Stimulated activated CD8-positive, alpha-beta memory T cell treated with anti-CD3 and anti-CD28 coated beads, Interleukin-12 subunit alpha, Interleukin-12 subunit beta, amount 100 ng/mL, for 24 hours (primary cell): ENCODE measurements around the gene ISL2.

Experiments
- DNase-seq: peaks from one replicate; pipeline ENCODE4 v3.0.0-alpha.2; 2020; ENCODE audit errors: extremely low read depth

The ISL2 gene

DNA sequence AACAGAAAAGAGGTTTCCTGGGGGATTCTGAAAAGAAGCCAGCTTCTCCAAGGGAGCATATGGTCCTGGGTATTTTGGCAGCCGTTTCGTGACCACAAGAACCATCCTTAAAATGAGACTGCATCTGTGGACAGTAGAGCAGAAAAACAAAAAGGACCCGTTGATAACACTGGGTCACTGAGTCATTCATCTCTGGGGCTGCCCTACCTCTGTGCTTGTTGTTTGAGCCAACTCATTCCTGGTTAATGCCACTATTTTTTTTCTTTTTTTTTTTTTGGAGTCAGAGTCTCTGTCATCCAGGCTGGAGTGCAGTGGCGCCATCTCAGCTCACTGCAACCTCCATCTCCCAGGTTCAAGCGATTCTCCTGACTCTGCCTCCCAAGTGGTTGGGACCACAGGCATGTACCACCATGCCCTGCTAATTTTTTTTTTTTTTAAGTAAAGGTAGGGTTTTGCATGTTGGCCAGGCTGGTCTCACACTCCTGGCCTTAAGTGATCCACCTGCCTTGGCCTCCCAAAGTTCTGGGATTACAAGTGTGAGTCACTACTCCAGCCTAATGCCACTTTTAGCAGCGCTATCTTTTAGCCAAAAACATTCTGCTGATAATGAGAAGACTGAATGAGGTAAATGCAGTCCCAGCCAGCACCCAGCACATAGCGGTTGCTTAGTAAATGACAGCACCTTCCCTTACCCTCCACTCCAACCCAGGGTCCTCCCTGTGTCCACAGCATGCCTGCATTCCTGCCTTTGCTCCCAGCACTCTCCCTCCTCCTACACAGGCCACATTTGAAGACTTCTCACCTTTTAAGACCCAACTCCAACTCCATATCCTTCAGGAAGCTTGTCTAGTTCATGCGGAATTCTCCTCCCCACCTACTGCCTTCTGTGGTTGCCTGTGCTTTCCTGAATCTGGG lies 9.1 kb upstream of the ISL2 start:
- DNase-seq: no peak

DNA sequence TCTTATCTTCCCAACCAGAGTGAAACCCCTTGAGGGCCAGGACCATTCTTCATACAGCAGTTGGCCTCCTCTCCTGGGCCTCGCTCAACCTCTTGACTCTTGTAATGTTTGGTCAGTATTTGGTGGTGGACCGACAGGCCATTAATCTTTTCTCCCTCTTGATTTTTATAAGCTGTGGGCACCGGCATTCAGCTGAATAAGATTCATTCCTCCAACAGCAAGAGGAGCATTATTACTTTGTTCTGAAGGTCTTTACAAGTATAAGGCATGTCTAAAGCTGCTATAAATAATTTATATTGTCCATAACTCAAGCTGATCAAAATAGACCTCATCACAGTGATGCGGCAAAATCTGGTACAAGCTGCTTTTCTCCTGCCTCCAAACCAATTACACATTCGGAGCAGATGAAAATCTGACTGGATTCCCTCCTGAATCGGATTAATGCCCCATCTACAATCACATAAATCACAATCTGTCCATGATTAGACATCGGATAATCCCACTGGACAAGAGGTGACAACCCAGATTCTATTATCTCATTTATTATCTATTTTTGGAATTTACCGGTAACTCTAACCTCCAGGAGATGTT lies 8.4 kb upstream of the ISL2 start:
- no peak for DNase-seq

DNA sequence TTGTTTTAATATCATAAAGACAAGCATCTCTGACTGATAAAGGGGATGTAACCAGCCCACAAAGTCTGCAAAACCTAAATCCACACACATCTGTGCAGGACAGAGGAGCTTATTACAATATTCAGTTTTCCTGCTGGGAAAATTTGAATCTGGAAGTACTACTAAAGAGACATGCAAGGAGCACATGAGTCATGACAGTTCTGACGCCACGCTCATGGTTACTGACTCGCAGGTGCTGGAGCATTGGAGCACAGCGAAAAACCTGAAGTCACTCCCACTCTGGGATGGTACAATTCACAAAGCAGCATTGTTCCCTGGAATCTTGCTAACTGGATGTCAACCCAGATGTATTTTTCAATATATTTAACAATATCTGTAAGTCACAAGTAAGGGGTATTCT lies 7.6 kb upstream of the ISL2 start:
- no peak for DNase-seq

DNA sequence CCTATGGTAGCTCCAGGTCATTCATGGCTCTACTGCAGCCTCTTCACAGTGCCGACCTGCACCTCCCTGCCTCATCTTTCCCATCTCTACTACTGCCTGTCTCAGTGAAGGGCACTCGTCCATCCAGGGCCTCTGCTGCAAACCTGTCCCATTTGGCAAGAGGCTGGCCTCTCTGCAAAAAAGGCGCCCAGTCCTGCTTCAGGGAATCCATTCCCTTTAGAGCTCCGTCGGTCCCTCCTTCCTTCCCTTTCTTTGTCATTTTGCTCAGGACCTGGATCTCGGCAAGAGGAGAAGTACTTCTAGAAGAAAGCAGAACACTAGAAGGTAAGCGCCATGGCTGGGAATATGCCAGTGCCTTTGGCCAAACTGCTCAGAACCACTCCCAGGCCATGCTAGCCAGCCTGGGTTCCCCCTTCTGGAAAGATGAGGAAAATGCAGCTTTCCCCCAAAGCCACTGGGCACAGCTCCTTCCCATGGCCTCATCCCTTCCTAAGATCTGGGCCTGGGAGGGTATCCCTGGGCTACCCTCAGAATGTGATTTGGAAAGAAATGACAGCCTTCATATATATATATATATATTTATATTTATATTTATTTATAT lies 6.4 kb upstream of the ISL2 start:
- no peak for DNase-seq

DNA sequence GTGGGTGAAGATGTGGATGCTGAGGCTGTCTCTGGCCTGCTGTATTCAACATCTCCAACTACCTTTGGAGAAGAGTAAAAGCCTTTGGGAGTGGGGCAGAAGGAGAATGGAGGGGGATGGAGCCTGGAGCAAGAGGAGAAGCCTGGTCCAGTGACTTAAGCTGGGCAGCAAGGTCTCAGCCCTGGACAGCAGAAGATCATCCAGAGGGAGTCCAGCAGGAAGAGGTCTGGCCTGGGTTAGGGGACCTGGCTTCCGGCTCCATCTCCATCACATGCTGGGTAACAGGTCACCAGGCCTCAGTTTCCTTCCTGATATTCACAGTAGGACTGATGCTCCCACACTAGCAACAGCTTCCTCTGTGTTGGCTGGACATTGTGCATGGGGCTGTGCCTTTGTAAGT lies 3.8 kb upstream of the ISL2 start:
- DNase-seq: no peak

DNA sequence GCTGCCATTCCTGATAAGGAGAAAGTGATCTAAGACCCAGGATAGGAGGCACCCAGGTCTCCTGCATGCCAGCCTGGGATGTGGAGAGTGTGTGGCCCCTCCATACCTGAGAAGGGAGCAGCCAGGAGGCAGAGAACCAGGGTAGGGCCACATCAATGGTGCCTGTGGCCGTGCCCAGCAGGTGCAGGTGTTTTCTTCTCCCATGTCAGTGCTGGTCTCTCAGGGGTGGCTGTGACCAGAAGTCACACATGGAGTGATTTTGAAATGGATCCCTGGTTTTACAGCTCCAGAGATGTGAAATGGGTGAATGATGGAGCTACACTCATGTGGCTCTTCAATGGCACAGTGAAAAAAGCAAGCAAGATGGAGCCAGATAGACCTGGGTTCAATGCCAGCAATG lies 3.3 kb upstream of the ISL2 start:
- no peak for DNase-seq

DNA sequence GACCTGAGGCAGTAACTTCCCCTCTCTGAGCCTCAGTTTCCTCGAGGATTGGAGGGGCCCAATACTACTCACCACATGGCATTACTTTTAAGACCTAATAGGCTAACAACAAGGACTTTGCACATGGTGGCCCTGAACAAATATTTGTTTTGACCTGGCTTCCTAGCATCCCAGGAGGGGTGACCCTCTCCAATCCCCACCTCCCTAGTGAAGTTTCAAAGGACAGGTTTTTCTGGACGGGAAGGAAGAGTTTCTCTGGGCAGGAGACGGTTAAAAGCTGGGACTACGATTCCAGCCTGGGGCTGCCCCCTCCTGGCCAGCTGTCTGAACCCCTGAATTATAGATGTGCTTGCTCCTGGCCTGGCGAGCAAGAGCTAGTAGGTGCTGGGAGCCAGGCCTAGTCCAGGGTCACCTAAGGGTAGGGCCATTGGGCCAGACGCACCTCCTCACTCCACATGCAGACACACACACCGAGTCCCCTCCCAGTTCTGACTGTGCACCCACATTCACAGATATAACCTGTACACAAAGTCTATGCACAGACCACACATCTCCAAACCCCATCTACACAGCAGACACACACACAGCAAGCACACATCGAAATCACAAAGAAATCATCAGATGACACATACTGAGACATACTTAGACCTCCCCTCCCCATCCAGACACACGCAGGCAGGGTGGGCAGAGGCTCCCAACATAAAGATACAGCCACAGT lies 2.7 kb upstream of the ISL2 start:
- DNase-seq: no peak

DNA sequence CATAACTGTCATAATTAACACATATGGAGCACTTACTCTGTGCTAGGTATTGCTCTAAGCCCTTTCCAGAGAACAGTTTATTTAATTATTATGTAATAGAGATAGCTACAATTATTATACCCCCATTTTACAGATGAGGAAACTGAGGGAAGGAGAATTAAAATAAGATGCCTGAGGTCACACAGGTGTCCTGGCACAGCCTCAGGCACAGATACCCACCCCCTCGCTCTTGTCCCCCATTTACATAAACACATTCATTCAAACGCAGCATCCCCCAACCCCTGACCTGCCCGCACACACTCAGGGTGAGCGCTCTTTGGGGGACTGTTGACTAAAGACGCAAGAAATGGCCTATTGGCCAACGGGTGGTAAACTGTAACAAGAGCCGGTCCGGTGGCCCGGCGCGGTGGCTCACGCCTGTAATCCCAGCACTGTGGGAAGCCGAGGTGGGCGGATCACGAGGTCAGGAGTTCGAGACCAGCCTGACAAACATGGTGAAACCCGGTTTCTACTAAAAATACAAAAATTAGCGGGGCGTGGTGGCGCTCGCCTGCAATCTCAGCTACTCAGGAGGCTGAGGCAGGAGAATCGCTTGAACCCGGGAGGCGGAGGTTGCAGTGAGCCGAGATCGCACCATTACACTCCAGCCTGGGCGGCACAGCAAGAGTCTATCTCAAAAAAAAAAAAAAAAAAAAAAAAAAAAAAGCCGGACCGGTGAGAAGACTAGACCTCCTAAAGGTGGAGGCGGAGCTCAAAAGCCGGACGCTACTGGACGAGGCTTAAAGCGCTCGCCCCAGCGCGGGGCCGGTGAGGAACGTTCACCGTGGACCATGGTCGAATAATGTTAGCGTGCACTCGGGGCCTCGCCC lies 1.9 kb upstream of the ISL2 start:
- DNase-seq: no peak

DNA sequence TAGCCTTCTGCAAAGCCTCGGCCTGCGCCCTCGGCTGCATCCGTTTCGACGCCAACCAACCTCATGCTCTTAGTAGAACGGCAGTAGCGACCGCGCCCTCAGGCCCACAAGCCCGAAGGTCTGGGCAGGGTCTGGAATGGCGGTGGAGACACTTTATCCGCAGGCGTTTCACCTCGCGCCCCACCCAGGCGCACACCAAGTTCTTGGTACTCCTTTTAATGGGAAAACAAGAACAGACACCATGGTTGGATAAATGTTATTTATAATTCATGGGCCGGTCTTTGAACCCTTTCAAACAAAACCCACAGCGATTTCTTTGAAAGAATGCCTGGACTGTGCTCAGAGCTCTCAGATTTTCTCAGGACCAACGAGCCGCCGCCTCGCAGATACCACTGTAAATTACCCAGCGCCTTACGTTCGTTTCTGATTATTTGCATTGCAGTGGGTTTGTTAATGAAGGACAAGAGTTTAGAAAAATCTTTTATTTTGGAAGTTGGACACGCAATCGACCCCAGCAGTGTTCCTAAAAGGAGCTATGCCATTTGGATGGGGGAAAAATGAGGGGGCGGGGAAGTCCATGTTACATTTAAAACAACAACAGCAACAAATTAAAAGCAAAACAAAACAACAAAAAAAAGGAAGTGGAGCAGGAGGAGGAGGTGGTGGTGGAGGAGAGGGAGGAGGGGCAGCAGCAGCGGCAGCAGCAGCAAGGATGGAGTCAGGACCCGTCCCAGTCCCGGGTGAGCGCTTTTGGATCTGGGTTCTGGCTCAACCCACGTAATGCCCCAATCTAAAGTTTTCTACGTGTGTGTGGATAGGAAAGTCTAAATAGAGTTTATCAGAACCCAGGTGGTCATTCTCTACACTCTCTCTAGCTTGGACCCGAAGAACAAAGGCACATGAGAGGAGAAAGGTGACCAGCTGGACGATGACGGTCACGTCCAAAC lies 993 bp upstream of the ISL2 start:
- DNase-seq: no peak

DNA sequence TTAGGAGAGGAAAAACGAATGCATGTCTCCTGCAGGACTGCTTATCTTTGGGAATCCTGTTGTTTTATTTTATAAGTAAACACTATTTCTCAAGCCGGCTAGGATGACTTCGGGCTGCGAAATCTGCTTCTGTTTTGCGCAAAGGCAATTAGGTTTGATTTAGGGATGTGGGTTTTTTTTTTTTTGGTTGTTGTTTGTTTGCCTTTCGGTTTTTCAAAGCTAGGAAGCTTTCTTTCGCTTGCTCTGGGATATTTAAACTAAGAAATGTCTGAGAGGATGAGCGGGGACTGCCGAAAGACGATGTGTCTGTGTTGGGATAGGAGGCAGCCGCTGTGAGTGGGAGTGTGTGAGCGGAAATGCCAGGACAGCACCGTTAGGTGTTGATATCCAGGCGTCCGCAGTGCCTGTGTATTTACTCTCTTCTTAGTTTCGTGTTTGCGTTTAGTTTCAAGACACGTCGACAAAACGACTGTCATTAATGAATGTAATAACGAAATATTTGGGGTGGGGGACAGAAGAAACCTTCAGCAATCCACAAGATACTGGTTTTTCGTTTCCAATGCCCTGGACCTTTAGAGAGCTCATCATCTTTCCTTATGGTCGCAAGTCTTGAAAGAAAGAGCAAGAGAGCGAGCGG lies 604 bp downstream of the ISL2 start:
- DNase-seq: no peak

DNA sequence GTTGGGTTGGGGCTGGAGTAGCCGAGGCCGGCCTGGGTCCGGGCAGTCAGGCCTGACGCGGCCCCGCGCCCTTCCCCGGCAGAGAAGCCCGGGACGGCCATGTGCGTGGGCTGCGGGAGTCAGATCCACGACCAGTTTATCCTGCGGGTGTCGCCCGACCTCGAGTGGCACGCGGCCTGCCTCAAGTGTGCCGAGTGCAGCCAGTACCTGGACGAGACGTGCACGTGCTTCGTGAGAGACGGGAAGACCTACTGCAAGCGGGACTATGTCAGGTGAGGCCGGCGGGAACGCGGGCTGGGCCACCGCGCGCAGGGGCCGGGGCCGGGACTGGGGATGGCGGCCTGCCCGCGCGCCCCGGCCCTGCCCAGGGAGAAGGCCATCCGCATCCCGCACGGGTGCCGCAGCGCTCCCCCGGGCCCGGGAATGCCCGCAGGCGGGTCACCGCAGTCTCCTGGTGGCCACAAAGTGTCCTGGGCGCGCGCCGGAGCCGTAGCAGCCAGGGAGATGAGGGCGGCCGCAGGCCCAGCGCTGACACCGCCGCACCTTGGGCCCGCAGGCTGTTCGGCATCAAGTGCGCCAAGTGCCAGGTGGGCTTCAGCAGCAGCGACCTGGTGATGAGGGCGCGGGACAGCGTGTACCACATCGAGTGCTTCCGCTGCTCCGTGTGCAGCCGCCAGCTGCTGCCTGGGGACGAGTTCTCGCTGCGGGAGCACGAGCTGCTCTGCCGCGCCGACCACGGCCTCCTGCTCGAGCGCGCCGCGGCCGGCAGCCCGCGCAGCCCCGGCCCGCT lies 1.3 kb downstream of the ISL2 start:
- DNase-seq: no peak

DNA sequence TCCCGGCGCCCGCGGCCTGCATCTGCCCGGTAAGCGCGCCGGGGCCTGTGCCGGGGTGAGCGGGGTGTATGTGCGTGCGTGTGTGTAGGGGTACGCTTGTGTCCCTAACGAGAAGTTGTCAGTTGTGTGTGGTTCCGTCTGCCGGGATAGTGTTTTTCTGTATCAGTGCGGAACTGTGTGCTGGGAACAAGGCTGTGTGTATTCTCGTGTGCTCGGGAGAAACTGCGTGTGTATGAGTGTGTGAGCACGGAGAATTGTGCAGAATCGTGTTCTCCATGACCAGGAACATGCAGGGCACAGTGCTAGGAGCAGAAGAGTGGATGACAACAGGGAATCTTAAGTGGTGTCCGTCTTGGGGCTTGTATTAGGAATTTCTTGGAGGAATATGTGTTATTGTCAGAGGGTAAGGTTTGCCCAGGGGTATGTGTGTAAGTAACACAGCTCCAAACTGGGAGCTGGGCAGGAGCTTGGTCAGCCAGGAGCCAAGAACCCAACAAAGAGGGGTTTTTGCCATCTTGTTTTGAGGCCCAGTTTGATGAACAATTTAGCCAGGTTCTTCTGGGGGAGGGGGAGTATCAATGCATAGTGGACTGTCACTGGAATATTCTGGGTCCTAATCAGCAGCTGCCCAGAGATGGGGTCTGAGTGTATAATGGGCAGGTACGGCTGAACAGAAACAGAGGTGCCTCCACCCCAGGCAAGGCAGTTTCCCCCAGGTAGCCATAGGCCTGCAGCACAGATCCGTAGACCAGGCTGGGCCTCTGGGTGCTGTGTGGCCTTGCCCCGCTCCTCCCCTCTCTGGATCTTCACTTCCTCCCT lies 2.1 kb downstream of the ISL2 start:
- no peak for DNase-seq

DNA sequence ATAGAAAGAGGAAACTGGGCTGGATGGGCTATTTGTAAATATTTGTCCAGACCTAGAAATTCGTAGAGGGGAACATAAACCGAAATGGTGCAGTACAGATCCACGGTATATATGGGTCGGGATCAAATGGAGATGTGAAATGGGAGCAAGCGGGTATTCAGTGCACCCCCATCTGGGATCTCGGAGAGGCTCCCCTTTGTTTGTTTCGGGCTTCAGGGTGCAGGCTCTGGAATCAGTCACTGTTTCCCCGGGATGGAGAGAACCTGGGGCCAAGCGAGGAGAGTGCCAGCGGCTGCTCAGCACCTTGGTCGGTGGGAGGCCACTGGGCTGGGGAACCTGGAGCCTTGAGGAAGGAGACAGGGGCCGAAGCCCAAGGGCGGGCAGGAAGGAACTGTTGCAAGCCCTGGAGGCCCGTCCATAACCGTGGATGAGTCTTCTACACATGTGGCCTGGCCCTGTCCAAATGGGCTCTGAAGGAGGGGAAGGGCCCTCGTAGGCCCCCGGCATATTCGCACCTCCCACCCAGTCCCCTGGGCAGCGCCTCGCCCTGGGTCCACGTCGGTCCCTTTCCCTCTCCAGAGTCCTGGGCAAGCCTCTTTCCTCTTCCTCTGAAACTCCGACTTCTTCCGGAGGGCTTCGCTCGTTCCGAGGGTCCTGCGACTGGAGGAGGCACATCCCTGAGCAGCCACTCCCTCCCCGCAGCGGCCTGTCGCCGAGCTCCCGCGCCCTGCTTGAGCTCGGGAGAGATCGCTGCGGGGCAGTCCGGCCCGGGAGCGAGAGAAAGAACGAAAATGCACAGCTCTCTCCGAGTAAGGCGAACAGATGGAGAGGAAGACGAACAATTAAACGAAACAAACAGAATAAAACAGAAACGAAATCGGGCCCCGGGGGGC lies 3.0 kb downstream of the ISL2 start:
- DNase-seq: no peak

DNA sequence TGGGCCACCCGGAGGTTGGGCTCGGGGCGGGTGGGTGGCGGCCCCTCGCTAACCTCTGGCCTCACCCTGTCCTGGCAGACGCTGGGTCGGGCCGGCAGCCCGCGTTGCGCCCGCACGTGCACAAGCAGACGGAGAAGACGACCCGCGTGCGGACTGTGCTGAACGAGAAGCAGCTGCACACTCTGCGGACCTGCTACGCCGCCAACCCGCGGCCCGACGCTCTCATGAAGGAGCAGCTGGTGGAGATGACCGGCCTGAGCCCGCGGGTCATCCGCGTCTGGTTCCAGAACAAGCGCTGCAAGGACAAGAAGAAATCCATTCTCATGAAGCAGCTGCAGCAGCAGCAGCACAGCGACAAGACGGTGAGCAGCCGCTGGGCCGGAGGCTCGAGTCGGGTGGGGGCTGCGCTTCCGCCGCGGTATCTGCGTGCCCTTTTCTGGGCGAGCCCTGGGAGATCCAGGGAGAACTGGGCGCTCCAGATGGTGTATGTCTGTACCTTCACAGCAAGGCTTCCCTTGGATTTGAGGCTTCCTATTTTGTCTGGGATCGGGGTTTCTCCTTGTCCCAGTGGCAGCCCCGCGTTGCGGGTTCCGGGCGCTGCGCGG lies 3.7 kb downstream of the ISL2 start:
- no peak for DNase-seq

DNA sequence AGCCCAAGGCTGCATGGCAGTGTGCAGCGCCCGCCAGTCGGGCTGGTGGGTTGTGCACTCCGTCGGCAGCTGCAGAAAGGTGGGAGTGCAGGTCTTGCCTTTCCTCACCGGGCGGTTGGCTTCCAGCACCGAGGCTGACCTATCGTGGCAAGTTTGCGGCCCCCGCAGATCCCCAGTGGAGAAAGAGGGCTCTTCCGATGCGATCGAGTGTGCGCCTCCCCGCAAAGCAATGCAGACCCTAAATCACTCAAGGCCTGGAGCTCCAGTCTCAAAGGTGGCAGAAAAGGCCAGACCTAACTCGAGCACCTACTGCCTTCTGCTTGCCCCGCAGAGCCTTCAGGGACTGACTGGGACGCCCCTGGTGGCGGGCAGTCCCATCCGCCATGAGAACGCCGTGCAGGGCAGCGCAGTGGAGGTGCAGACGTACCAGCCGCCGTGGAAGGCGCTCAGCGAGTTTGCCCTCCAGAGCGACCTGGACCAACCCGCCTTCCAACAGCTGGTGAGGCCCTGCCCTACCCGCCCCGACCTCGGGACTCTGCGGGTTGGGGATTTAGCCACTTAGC lies 4.3 kb downstream of the ISL2 start:
- no peak for DNase-seq

DNA sequence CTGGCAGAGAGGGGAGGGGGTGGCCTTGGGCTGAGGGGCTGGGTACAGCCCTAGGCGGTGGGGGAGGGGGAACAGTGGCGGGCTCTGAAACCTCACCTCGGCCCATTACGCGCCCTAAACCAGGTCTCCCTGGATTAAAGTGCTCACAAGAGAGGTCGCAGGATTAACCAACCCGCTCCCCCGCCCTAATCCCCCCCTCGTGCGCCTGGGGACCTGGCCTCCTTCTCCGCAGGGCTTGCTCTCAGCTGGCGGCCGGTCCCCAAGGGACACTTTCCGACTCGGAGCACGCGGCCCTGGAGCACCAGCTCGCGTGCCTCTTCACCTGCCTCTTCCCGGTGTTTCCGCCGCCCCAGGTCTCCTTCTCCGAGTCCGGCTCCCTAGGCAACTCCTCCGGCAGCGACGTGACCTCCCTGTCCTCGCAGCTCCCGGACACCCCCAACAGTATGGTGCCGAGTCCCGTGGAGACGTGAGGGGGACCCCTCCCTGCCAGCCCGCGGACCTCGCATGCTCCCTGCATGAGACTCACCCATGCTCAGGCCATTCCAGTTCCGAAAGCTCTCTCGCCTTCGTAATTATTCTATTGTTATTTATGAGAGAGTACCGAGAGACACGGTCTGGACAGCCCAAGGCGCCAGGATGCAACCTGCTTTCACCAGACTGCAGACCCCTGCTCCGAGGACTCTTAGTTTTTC lies 4.9 kb downstream of the ISL2 start:
- no peak for DNase-seq
